HepG2 (cell line): ENCODE measurements around the gene BUD23. TPM values are rescaled to one million over a fixed set of nuclear protein-coding genes. Genes with fewer than 3 reads are reported as not detected.

Experiments used
- ATAC-seq: fragments of 200-7000 bp; cut with Tn5 transposase; 3 replicates; pipeline ENCODE4 v1.9.1; 2020; ENCODE audit warnings: mild to moderate bottlenecking, moderate library complexity
- BruUV-seq: library from RNA; stranded (reverse); fragments of 400-500 nt; replicated peaks from 2 replicates; lab custom pipeline; 2021; lab: Mats Ljungman, UMichigan
- CTCF ChIA-PET: fragments of 300-600 bp; formaldehyde crosslinking; extraction: SDS; loops from one replicate; lab custom pipeline; 2021; ENCODE audit warnings: low total read pairs, inconsistent platforms, low intra/inter-chr PET ratio; lab: Yijun Ruan, JAX
- POLR2A ChIA-PET: fragments of 350-600 bp; sonication (Branson Sonifier 250); formaldehyde crosslinking; loops from one replicate; lab custom pipeline; 2020; ENCODE audit warnings: antibody characterized with exemption, inconsistent platforms; lab: Yijun Ruan, JAX
- DNase-seq: peaks from one replicate; pipeline ENCODE4 v3.0.0-alpha.2; 2015; ENCODE audit warnings: low spot score
- FAIRE-seq: peaks from 3 replicates; lab custom pipeline; 2011; peaks lifted over from hg19 to GRCh38; lab: Jason Lieb, UNC
- H2AFZ ChIP-seq: one replicate; pipeline ENCODE4 v1.6.1; 2011; ENCODE audit warnings: low read length, inconsistent platforms
- H3K27ac ChIP-seq: fragments of 300-600 bp; 3 replicates; pipeline ENCODE4 v1.8.0; 2011; ENCODE audit warnings: mixed run types, mild to moderate bottlenecking, mixed read lengths, low read length, inconsistent platforms; ENCODE audit not compliant: insufficient read depth; ENCODE audit errors: extremely low read length
- H3K27me3 ChIP-seq, 2 experiments: fragments of 200-600 bp in 1 of 2; 2 replicates in 1 of 2; 3 replicates in 1 of 2; pipeline versions ENCODE4 v1.6.0 to v1.8.0; 2011; ENCODE audit warnings: low read length in 2 of 2, mild to moderate bottlenecking in 2 of 2, moderate library complexity in 2 of 2, inconsistent platforms in 1 of 2; ENCODE audit not compliant: insufficient read depth in 2 of 2, control insufficient read depth in 1 of 2
- H3K36me3 ChIP-seq, 2 experiments: fragments of 200-600 bp in 1 of 2; replicated peaks in 1 of 2; 2 replicates in 1 of 2; 3 replicates in 1 of 2; pipeline versions ENCODE4 v1.5.1 to v1.8.0; 2011; ENCODE audit warnings: low read length in 2 of 2, inconsistent platforms in 1 of 2; ENCODE audit not compliant: insufficient read depth in 2 of 2, control insufficient read depth in 1 of 2
- H3K4me1 ChIP-seq: 2 replicates; pipeline ENCODE4 v1.5.1; 2012; ENCODE audit warnings: low read length, inconsistent platforms; ENCODE audit not compliant: insufficient read depth
- H3K4me2 ChIP-seq: 2 replicates; pipeline ENCODE4 v1.6.0; 2011; ENCODE audit warnings: low read depth, low read length, inconsistent platforms
- H3K4me3 ChIP-seq, 3 experiments: fragments of 200-600 bp in 1 of 3; sonication (generic), shearing (Covaris generic) in 1 of 3; replicated peaks in 1 of 3; 2 replicates each; pipeline ENCODE4 v1.5.1; 2011 to 2016; ENCODE audit warnings: low read length in 3 of 3, inconsistent platforms in 2 of 3, low read depth in 2 of 3, mild to moderate bottlenecking in 2 of 3, control low read depth in 1 of 3, mixed read lengths in 1 of 3; ENCODE audit not compliant: insufficient read depth in 1 of 3
- H3K79me2 ChIP-seq: one replicate; pipeline ENCODE4 v1.6.1; 2011; ENCODE audit warnings: low read length, inconsistent platforms; ENCODE audit not compliant: insufficient read depth
- H3K9ac ChIP-seq: 2 replicates; pipeline ENCODE4 v1.6.0; 2011; ENCODE audit warnings: mild to moderate bottlenecking, low read depth, low read length, inconsistent platforms; ENCODE audit not compliant: insufficient read depth
- H3K9me3 ChIP-seq: 2 replicates; pipeline ENCODE4 v1.5.1; 2012; ENCODE audit warnings: mild to moderate bottlenecking, low read length
- H4K20me1 ChIP-seq: 2 replicates; pipeline ENCODE4 v1.6.0; 2011; ENCODE audit warnings: inconsistent platforms, mild to moderate bottlenecking, low read length, moderate library complexity; ENCODE audit not compliant: insufficient read depth
- AFF4 ChIP-seq: sonication (generic); formaldehyde crosslinking; IDR thresholded peaks from 2 replicates; pipeline ENCODE4 v1.4.0; 2020; ENCODE audit warnings: missing genetic modification reagents
- MXD3 ChIP-seq: IDR thresholded peaks from 2 replicates; pipeline ENCODE4 v1.6.1; 2016; ENCODE audit warnings: mild to moderate bottlenecking, missing biosample characterization, missing genetic modification reagents
- PREB ChIP-seq: sonication (generic); formaldehyde crosslinking; IDR thresholded peaks from 2 replicates; pipeline ENCODE4 v1.4.0; 2020; ENCODE audit warnings: missing genetic modification reagents
- ZNF251 ChIP-seq: sonication (generic); formaldehyde crosslinking; IDR thresholded peaks from 2 replicates; pipeline ENCODE4 v1.9.0; 2021; ENCODE audit warnings: mild to moderate bottlenecking, missing genetic modification reagents
- WGBS: methylation state at CpG from one replicate; pipeline ENCODE4 v1.1.6; 2017; ENCODE audit warnings: low lambda C conversion rate; 5-methylcytosine and 5-hydroxymethylcytosine counted together
- in situ Hi-C: cut with HindIII; loops from 2 replicates; pipeline ENCODE4 v1.10.0; 2017; ENCODE audit warnings: low pct_unique_long_range_greater_than_20kb; ENCODE audit not compliant: extremely low pct_ligation_motif_present
- intact Hi-C: fragments of 100-400 bp; cut with micrococcal nuclease; formaldehyde crosslinking; loops from one replicate; pipeline ENCODE4 v1.10.0; 2022; ENCODE audit not compliant: unreplicated experiment
- polyA plus RNA-seq, 8 experiments: library from polyadenylated mRNA; depleted of rRNA in 3 of 8; stranded (reverse) in 7 of 8; unstranded in 1 of 8; fragments of >200 nt; fragmentation: Illumina TruSeq in 4 of 8; extraction: Trizol in 4 of 8; gene quantifications; 2 replicates each; pipeline versions ENCODE4 v1.2.1 to v1.2.3, GENCODE V29; 2011 to 2016; ENCODE audit warnings: low read depth in 4 of 8, missing spikeins in 1 of 8, mixed read lengths in 1 of 8; ENCODE audit not compliant: insufficient read depth in 1 of 8
- total RNA-seq, 5 experiments: library from RNA; depleted of rRNA; stranded (reverse); fragments of >200 nt; fragmentation: Illumina TruSeq; extraction: Trizol; gene quantifications; 2 replicates each; pipeline ENCODE4 v1.2.3, GENCODE V29; 2016; ENCODE audit warnings: low read depth in 1 of 5

BUD23 gene
- total and polyA plus RNA-seq, 2 of the 13 experiments (the other 11 are each of a cell fraction or from before 2014, with no cell fraction given): 47.5 to 54.5 TPM

- no TSS peak for BruUV-seq
- H3K4me3 ChIP-seq: no peak overlapping the region
- no peaks in the 10 kb centered on the region for H4K20me1 ChIP-seq
- H2AFZ ChIP-seq: no peak overlapping the region
- peaks cover 0 to 7% of the 10 kb centered on the region in 2 experiments; a peak in 2 of 5 replicates for H3K36me3 ChIP-seq
- no peaks in the 10 kb centered on the region for H3K79me2 ChIP-seq
- 92% methylated on average over 10 of the region's 15 CpGs for WGBS
- CTCF ChIA-PET: no interaction called here
- no peak overlapping the region for H3K4me2 ChIP-seq
- FAIRE-seq (no peak), ATAC-seq (no peak), DNase-seq (no peak)
- H3K9ac ChIP-seq: no peak overlapping the region
- H3K4me1 ChIP-seq: no peaks in the 10 kb centered on the region
- POLR2A ChIA-PET: no interaction called here
- no peaks in the 10 kb centered on the region for H3K9me3 ChIP-seq
- no peaks in the 10 kb centered on the region for H3K27me3 ChIP-seq
- intact Hi-C loops: no loop called here
- no peak overlapping the region for H3K27ac ChIP-seq
- in situ Hi-C loops: no loop called here
- TF ChIP-seq ZNF251 (CRISPR knock-in tag) (no peak), MXD3 (CRISPR knock-in tag) (no peak), PREB (CRISPR knock-in tag) (no peak), AFF4 (CRISPR knock-in tag) (no peak)
Observed at GRCh38 chr7:73707045-73707631, 23.7 kb downstream of the BUD23 start.
